HG02981 (cell line): ENCODE data around the gene SLAMF7.

Experiments used
- ATAC-seq: cut with Tn5 transposase; IDR thresholded peaks from one replicate; pipeline ENCODE4 v1.9.1; 2021; ENCODE audit warnings: mild to moderate bottlenecking, moderate library complexity; ENCODE audit not compliant: unreplicated experiment

SLAMF7 gene

DNA sequence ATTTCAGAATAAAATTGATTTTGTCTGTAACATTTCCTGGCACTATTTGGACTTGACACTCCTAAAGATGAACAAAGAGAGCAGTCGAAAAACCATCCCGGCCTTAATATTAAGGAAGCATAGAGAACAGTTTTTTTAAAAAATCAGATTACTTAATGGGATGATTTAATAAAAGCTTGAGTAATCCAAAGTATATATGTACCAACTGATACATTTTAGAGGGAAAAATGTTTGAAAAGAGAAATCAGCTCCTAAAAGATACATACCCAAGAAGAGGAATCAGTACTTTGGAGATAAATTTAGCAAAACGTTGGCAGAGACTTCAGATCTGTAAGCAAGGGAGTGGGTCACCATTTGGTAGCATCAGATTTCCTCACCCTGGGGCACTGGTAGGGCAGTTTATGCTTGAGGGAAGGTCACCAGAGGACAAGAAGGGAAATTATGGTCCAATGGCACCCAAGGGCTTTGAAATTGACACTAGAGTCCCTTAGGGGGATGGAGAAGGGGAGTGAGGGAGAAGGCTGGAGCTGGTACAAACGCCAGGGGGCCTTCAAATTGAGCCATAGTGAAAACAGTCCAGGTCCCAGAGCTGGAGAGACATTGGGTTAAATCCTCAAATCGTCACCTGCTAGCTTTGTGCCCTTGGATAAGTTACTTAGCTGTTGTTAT, 5.9 kb downstream of the SLAMF7 start:
- ATAC-seq: no peak

- ATAC-seq: no peak
These were observed 6.5 kb downstream of the SLAMF7 start for GRCh38 chr1:160745551-160745950.

GRCh38 chr1:160746836-160747500, 7.9 kb downstream of the SLAMF7 start:
- no peak for ATAC-seq

- no peak for ATAC-seq
These were observed 8.7 kb downstream of the SLAMF7 start for GRCh38 chr1:160747717-160748116.

- no peak for ATAC-seq
These were observed 9.3 kb downstream of the SLAMF7 start for GRCh38 chr1:160748181-160748877.

- ATAC-seq: no peak
These were observed 9.8 kb downstream of the SLAMF7 start for GRCh38 chr1:160748878-160749269.

DNA sequence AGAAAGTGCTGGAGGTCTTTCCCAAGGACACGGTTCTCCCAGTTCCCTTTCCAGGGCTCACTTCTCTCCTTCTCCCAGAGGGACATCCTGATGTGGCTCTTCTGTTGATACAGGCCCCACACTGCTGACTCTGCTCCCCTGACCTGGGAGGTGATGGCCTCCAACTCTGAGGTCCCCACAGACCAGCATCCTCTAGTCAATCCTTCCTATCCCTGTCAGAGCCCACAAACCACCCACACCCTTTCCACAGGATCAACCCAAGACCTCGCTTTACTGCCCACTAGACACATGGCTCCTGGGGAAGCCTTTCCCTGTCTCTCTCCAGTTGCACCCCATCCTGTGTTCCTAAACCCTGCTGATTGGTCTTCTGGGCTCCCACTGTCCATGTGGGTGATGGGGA, 11.6 kb downstream of the SLAMF7 start:
- no peak for ATAC-seq

DNA sequence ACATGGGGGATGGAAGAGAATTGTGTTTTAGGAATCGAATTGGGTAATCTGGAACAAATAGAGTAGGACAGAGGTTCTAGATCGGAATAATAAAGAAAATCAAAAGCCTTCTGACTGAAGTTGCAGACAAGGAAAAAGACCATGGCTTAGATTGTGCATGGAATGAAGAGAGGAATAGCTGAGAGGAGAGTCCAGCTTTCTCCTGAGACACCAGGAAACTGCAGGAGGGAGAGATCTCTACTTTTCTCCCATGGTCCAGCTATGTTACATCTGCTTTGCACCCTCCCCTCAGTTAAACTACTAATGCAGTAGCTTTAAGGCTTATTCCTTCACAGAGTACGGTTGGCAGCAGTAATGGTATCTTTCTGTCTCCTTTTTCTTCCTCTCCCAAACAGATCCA, 13.4 kb downstream of the SLAMF7 start:
- no peak for ATAC-seq

- no peak for ATAC-seq
These were observed 13.9 kb downstream of the SLAMF7 start for GRCh38 chr1:160752924-160753323.

- no peak for ATAC-seq
These were observed 14.5 kb downstream of the SLAMF7 start for GRCh38 chr1:160753594-160753993.

DNA sequence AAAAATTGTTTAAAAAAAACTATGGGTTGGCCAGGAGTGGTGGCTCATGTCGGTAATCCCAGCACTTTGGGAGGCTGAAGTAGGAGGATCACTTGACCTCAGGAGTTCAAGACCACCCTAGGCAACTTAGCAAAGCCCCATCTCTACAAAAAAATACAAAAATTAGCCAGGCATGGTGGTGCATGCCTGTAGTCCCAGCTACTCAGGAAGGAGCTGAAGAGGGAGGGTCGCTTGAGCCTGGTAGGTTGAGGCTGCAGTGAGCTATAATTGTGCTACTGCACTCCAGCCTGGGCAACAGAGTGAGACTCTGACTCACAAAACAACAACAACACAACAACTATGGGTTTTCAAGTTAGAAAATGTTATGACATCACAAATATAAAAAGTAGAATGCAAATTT, 16.4 kb downstream of the SLAMF7 start:
- no peak for ATAC-seq

GRCh38 chr1:160755911-160756848, 17.1 kb downstream of the SLAMF7 start:
- no peak for ATAC-seq

GRCh38 chr1:160756849-160757201, 17.8 kb downstream of the SLAMF7 start:
- ATAC-seq: no peak

DNA sequence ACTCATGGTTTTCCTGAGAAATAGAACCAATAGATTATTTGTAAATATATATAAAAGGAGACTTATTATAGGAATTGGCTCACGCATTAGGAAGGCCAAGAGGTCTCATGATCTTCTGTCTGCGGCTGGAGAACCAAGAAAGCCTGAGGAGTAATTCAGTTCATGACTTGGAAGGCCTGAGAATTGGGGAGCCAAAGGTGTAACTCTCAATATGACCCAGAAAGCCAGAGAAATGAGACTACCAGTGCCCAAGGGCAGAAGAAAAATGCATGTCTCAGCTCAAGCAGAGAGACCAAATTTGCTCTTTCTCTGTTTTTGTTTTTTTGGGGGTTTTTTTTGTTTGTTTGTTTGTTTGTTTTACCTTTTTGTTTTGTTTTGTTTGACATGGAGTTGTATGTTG, 19.5 kb downstream of the SLAMF7 start:
- no peak for ATAC-seq

DNA sequence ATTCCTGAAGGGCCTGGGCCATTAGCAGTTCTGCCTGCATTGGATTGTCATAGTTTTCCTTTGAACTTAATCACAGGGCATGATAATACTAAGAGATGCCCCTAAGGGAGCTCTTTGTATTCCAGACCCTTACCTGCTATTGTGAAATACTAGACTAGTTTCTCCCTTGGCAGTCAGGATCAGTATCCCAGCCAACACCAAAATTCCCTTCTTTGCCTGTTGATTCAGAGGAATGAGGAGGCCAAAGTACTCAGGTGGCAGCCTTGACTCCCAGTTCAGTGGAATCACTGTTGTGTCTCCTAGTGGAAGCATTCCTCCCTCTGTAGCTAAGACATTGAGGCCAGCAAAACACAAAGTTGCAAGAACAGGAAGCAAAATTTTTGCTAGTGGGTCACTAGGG, 20.7 kb downstream of the SLAMF7 start:
- ATAC-seq: no peak

GRCh38 chr1:160761046-160761445, 22.0 kb downstream of the SLAMF7 start:
- ATAC-seq: no peak

- ATAC-seq: no peak
These were observed 22.8 kb downstream of the SLAMF7 start for GRCh38 chr1:160761886-160762285.

- no peak for ATAC-seq
These were observed 24.9 kb downstream of the SLAMF7 start for GRCh38 chr1:160763993-160764392.

DNA sequence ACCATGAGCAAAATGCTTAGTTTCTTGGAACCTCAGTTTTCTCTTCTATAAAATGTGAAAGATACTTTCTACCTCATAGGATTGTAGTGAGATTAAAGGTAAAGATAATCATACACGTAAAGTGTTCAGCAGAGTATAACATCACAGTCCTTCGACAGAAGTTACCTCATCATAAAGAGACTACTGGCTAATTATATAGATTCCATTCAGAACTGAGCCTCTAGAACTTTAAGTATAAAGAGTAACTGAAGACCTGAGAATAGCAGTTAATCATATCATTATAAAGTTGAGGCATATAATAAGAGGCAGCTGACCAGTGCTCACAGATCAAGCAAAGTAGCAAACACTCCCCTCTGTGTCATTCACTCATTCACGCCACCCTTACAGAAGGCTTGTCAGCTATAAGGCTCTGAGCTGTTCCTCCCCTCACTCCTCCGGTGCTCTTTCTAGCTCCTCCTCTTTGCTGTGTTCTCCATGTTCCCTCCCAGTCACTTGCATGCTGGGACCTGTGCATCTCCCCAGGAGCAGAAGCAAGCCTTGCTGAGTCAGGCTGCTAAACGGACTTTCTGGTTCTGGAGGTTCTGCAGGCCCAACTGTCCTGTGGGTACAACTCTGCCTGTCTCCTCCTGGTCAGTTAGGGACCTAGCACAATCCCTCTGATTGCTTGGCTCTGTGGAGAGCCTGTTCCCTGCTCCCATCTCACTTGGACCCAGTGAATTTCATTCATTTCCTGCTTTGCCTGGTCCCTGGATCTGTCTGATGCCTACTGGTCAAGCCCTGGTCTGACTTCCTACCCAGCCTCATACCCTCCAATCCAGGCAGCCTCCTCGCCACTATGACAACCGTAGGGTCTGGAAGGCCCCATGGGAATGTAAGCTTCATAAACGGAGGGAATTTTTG, 28.6 kb downstream of the SLAMF7 start:
- ATAC-seq: peak; percentile 44

DNA sequence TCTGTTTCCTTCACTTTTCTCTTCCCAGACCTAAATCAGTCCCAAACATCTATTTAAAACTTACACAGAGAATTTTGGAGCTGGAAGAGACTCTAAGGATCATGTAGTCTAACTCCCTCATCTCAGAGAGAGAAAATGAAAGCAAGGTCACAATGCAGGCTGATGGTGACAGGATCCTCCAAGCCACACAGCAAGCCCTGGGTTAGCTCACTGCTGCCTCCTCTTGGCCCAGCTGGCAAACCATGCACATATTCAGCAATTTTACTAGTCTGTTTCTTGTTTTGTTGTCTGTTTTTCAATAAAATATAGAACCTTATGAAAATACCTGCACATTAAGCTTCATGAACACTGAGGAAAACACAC, 29.2 kb downstream of the SLAMF7 start:
- peak; percentile 80 for ATAC-seq
